Measurements from ENCODE around the gene PLEKHG7.

PLEKHG7 gene

DNA sequence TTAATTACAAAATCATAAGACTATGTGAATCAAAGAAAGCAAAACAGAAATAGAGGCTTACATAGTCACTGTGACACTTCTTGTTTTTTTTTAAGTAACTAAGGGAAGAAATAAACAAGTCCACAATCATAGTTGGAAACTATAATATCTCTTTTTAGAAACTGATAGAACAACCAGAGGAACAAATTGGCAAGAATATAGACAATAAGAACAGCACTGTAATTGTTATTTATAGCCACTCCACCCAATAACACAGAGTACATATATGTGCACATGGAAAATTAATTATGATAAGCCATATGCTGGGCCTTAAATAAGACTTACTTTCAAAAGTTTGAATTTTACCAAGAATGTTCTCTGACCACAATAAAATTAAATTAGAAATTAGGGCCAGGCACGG is 101.1 kb downstream of the PLEKHG7 start:
- TF ChIP-seq, protein P1, sequence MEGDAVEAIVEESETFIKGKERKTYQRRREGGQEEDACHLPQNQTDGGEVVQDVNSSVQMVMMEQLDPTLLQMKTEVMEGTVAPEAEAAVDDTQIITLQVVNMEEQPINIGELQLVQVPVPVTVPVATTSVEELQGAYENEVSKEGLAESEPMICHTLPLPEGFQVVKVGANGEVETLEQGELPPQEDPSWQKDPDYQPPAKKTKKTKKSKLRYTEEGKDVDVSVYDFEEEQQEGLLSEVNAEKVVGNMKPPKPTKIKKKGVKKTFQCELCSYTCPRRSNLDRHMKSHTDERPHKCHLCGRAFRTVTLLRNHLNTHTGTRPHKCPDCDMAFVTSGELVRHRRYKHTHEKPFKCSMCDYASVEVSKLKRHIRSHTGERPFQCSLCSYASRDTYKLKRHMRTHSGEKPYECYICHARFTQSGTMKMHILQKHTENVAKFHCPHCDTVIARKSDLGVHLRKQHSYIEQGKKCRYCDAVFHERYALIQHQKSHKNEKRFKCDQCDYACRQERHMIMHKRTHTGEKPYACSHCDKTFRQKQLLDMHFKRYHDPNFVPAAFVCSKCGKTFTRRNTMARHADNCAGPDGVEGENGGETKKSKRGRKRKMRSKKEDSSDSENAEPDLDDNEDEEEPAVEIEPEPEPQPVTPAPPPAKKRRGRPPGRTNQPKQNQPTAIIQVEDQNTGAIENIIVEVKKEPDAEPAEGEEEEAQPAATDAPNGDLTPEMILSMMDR (conservative IDR thresholded peaks at IDR 0.05): no peak
- H3K27ac ChIP-seq: no peak overlapping the region

DNA sequence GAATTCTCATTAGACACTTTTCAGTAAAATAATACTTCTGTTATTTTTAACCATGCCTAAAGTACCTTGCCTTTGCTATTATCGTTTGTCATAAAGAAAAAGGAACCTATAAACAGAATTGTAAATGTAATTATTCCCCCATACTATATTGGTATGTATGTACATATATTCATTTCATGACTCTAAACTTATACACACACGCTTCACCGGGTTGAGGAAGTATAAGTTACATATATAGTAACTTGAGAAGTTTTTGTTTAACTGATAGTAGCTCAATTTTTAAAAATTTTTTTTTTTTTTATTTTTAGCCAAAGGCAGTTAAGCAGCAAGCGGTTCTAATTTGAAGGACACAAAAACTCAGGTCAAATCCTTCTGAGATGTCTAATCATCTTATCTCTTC is 107.6 kb downstream of the PLEKHG7 start:
- no peak overlapping the region for H3K27ac ChIP-seq

DNA sequence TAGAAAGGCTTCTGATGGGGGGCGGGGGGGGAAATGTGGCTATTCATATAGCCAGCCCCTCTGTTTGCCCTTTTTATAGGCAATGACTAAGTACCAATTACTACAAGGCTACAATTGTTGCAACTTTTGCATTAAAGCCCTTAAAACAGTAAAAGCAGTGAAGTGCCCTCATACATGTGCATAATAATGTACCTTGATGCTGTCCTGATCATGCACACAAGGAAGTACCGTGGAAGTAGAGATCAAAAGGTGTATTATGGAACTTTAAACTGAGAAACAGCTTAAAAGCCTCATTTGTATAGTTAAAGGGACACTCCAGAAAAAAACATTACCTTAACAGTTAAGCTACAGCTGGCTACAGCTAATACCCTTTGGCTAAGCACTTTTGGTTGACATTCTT is 111.8 kb downstream of the PLEKHG7 start:
- TF ChIP-seq, protein P1 (conservative IDR thresholded peaks at IDR 0.05): no peak
- H3K27ac ChIP-seq: no peak overlapping the region

More for the DNA sequence above, 107.6 kb downstream of the PLEKHG7 start:
- TF ChIP-seq, protein P1 (conservative IDR thresholded peaks at IDR 0.05): no peak

DNA sequence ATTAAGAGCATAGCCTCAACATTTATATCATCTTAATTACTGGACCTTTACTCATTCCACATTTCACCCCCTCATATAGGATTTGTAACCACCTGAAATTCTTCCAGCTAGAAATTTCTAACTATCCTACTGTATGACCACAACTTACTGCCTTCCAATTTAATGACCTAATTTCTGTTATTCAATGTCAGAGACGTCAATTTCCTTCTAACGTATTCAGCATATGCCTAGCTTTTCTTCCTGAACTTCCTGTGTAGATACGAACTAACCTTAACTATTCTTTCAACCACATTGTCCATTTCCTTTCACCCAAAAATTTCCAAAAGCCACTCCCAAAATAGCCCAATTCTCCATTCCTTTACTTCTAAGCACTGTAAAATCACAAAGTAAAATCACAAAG is 118.4 kb downstream of the PLEKHG7 start:
- no peak overlapping the region for H3K27ac ChIP-seq
- TF ChIP-seq, protein P1 (conservative IDR thresholded peaks at IDR 0.05): no peak
